ENCODE measurements around the gene AMBN. TPM values are rescaled to one million over a fixed set of nuclear protein-coding genes. Genes with fewer than 3 reads are reported as not detected.
A peak's percentile ranks its signal among the peaks of the same experiment; 100 is the strongest.

Gene AMBN, protein sequence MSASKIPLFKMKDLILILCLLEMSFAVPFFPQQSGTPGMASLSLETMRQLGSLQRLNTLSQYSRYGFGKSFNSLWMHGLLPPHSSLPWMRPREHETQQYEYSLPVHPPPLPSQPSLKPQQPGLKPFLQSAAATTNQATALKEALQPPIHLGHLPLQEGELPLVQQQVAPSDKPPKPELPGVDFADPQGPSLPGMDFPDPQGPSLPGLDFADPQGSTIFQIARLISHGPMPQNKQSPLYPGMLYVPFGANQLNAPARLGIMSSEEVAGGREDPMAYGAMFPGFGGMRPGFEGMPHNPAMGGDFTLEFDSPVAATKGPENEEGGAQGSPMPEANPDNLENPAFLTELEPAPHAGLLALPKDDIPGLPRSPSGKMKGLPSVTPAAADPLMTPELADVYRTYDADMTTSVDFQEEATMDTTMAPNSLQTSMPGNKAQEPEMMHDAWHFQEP
- not detected for polyA plus RNA-seq (2013, experiment 1 of 2; ENCODE audit: insufficient read length)
- polyA plus RNA-seq (2013, experiment 2 of 2; ENCODE audit: insufficient read length): not detected

DNA sequence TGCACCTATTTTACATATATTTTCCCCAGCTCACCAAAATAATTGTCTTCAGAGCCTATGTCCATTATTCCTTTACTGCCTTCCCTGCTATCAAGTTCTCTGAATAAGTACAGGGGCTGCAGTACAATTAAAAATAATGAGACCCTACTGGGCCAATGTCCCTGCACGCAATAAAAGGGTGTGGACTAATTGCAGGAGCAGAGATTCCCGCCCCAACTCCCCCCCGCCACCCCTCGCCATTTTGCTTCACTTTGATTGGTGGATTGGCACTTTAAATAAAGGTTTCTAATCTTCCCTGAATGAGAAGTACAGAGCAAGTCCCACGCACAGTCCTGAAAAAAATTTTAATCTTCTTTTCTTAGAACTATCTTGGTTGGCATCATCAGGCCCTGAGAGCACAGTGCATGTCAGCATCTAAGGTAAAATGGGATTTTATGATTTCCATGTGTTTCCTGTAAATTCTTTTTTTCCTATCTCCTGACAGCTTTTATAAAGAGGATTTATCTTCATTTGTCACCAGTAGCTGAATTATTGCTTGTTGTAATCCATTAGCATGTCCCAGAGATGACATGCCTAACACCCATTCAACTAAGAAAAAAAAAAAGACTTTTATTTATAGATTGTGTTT, at the start of gene AMBN:
TSS of gene AMBN (plus strand) at position 302 of the 628 bp plus-strand sequence. CDS start at position 405, 103 bp downstream.
- no peak for DNase-seq

DNA sequence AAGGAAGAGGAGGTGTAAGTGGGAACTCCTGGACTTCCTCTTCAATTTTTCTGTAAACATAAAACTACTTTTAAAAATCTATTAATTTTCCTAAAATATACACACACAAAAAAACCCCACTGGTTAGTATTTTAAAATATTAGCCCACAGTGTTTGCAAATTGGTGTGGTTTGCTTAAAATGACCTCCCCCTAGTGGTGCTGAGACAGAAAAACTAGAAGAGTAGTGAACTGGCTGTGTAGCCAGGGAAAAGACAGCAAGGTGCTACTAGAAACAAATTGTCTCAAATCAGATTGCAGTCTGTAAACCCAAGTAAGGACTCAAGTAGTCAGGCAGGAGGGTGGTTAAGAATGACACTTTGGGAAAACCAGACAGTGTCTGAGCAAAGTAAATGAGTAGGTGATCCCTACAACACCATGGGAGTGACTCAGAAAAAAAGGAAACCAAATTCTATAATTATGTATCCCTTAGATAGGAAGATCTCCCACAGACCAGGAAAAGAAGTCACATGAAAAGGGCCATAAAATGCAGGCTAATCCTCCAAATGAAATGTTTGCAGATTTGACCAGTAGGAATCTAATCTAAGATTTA, 47.7 kb upstream of the AMBN start:
- DNase-seq: peak; percentile 11

GRCh38 chr4:70556856-70557255, 35.2 kb upstream of the AMBN start:
- DNase-seq: peak; percentile 6

DNA sequence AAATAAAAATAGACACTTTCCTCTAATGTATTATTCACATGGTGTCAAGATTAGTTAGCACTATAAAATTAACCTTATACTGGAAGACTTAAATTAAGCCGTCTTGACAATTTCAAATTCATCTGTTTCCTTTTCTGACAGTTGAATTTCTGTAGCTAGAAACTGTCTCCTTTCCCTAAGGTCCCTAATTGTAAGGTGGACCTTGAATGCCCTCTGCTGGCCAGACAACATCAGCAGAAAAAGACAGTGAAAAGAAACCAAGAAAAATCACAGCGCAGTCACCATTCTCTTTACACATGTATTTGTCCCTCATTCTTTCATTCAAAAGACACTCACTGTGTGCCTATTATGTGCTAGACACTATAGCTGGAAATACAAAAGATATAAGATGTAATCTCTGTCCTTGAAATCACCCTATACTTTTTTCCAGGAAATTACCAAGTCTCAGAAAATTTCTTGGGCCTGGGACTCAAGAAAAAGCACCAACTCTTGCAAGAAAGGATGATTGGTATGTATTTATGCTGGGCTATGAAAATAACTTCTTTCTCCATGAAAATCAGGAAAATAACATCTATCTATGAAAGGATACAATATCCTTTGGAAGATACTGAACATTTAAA, 32.7 kb upstream of the AMBN start:
- DNase-seq: peak; percentile 45

GRCh38 chr4:70559924-70560323, 32.1 kb upstream of the AMBN start:
- no peak for DNase-seq

DNA sequence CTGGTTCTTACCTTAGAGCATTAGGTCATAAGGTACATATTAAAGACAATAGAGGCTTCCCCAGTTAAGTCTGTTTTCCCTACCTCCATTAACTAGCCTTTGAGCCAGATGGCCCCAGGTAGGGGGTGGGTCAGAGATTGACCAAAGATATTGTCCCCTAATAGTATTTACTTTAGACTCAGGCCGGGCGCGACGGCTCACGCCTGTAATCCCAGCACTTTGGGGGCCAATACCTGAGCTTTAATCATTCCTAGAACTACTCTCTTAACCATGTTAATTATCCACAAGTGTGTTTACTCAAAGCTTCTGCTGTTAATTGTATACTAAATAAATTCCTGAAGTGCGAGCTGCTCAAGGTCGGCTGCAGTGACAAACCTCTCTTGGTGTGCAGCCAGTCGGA, 28.0 kb upstream of the AMBN start:
- no peak for DNase-seq

- no peak for DNase-seq
These were observed 21.3 kb upstream of the AMBN start for GRCh38 chr4:70570796-70571195.

GRCh38 chr4:70571772-70572171, 20.3 kb upstream of the AMBN start:
- DNase-seq: no peak

DNA sequence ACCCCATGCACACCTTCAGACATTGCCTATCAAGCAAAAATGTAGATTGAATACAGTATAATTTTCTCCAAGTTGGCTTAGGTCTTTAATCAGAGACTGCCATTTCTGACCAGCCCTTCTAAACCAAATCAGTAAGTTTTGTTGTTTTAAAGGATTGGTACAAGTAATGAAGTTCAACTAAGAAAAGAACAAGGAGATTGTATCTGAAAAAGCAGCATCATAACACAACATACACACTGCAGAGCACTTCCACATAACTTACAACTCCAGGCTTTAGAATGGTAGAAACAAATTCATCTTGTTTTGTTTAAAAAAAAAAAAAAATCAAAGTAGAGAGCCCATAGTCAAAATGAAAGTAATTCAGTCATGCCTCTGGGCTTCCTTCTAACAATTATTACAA, 16.1 kb upstream of the AMBN start:
- no peak for DNase-seq

GRCh38 chr4:70577220-70577927, 14.7 kb upstream of the AMBN start:
- DNase-seq: no peak

- no peak for DNase-seq
These were observed 10.1 kb upstream of the AMBN start for GRCh38 chr4:70581980-70582379.

DNA sequence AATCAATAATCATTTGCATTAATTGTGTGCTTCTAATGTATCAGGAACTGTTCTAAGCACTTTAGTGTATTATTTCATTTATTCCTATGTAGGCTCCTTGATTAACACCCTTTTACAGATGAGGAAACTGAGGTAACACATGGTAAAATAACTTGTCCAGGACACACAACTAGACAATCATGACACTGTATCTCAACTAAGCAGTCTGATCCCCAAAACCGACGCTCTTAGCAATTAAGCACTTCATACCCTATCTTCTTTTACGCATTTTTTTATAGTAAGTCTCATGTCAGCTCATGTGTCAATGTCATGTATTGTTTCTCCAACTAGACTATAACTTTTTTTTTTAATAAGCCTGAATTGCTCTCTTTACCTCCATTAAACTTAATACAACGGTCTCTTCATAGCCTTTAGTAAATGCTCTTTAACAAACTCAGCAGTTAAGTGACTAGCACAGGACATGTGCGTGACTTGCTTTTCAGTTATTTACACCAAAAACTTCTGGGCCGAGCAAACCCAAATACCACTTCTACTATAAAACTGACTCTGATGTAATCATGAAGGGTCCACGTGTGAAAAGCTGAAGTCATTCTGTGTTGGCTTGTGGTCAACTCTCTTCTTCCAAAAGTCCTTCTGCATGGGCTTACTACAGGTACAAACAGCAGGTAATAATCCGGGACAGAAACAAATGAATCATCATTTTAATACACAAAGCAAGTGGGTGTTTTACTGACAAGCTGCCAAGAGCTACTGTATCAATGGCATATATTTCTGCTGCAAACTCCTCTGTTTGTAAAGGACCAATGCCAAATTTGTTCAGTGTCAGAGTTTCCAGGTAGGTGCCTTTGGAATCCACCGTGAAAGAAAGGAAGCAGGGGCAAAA, 7.9 kb upstream of the AMBN start:
- no peak for DNase-seq

DNA sequence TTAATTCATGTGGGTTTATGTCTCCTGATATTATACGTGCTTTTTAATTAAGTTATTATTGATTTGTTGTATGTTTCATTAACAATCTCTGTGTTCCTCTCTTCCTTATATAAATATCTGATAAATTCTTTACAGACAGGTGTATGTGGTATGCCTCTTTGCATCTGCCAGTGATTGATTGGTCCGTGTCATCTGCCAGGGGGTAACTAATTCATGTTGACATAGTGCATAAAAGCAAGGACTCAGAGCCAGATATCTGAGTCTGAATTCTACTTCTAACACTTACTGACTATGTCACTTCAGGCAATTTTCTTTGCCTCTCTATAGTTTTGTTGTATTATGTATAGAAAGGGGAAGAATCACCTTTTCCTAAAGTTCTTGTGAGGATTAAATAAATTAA, 5.2 kb upstream of the AMBN start:
- no peak for DNase-seq

GRCh38 chr4:70589785-70590184, 2.3 kb upstream of the AMBN start:
- no peak for DNase-seq

- no peak for DNase-seq
These were observed 2.1 kb downstream of the AMBN start for GRCh38 chr4:70594196-70594595.

DNA sequence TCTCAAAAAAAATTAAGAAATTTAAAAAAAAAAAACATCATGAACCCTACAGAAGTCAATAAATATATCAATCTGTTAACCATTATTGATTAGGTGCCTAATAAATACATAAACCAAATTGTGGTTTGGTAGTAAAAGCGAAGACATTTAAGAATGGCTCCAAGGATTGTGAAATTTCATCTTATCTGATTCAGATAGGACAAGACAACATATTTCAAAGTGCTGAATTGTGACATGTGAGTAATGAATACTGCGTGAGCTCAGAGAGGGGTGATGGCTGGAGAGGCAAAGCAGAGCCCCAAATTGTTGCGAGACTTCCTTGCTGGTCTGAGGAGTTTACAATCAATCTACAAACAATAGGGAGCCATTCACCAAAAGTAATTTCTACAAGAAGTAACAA, 8.2 kb downstream of the AMBN start:
- DNase-seq: no peak

DNA sequence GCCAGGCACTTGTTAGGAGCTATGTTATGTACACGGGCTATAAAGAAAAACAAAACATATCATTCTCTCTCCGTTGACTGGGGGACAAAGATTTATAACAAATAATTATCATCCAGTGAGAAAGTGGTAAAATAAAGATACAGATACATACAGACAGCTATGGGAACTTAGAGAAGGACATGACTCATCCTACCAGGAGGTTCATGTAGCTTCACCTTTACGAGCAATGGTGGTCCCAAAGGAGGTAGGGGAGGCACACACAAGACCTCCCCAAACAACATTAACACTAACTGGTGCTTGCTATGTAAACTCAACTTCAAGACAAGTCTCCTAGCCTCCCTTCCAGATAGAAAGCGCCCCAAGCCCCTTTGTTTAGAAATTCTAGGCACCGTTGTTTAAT, 8.9 kb downstream of the AMBN start:
- no peak for DNase-seq

- DNase-seq: peak; percentile 57
These were observed 9.5 kb downstream of the AMBN start for GRCh38 chr4:70601422-70602039.

DNA sequence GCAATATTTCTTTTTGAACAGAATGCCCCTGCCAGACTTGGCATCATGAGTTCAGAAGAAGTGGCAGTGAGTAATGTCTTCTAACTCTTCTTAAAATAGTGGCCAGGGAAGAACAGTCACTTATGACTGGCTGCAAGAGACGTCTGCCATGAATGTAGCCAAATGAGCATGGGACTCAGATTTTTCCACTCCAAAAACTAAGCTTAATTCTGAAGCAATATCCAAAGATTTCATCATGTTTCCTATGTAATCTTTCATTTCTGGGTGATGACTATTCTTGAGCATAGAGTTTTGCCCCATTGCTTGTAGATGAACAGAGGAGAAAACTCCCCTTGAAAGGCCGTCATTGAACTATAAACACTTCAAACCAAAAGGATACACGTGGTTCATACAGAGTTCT, 11.8 kb downstream of the AMBN start:
- DNase-seq: peak; percentile 9

DNA sequence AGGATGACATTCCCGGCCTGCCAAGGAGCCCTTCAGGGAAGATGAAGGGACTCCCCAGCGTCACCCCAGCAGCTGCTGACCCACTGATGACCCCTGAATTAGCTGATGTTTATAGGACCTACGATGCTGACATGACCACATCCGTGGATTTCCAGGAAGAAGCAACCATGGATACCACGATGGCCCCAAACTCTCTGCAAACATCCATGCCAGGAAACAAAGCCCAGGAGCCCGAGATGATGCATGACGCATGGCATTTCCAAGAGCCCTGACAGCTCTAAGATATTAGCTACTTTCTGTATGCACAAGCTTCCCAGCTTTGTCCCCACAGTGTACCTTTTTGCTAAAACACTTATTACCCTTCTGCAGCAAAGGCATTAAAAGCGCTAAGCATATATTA, 14.4 kb downstream of the AMBN start:
- DNase-seq: no peak

DNA sequence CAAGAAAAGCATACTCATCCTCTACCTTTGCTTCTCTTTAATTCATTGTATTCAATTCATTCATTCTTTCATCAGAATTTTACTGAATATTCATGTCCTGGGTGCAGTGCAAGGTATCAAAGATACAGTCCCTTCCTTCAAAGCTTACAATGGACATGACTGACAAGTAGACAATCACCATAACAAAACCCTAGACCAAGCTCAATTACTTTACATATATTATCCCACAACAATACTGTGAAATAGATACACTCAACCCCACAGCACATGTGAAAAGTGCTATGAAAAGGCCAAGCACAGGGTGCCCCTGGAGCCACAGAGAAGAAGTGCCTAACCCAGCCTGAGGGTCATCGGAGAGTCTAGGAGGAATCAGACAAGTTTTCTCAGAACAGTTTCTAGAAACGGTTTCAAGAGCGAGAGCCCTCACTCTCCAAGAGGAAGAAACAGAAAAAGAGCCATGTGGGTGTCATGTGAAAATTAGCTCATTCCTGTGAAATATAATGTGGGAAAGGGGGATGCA, 15.3 kb downstream of the AMBN start:
- DNase-seq: no peak
